Effector memory CD8-positive, alpha-beta T cell (primary cell): ENCODE measurements around the gene PHF8.

Experiments
- ATAC-seq: fragments of 150-1000 bp; cut with Tn5 transposase; replicated peaks from 2 replicates; pipeline ENCODE4 v1.10.0; 2021; ENCODE audit warnings: mild to moderate bottlenecking, moderate library complexity
- DNase-seq, 3 experiments: peaks; one replicate each; pipeline ENCODE4 v3.0.0; 2021
- H3K27ac Mint-ChIP-seq, 2 donors: one replicate each; pipeline ENCODE4 v1.8.0; 2022; ENCODE audit warnings: mild to moderate bottlenecking in 2 of 2, mixed read lengths in 2 of 2, moderate library complexity in 2 of 2
- H3K27me3 Mint-ChIP-seq, 2 donors: one replicate each; pipeline ENCODE4 v1.8.0; 2022; ENCODE audit warnings: mixed read lengths in 2 of 2
- H3K36me3 Mint-ChIP-seq: one replicate; pipeline ENCODE4 v1.8.0; 2022; ENCODE audit warnings: mild to moderate bottlenecking, moderate library complexity, mixed read lengths; ENCODE audit not compliant: insufficient read depth
- H3K4me1 Mint-ChIP-seq, 2 donors: one replicate each; pipeline ENCODE4 v1.8.0; 2022; ENCODE audit warnings: low read depth in 2 of 2, mixed read lengths in 2 of 2
- H3K4me3 Mint-ChIP-seq, 2 donors: one replicate each; pipeline ENCODE4 v1.8.0; 2022; ENCODE audit warnings: mild to moderate bottlenecking in 2 of 2, mixed read lengths in 2 of 2, moderate library complexity in 2 of 2
- H3K9me3 Mint-ChIP-seq, 2 donors: one replicate each; pipeline ENCODE4 v1.8.0; 2022; ENCODE audit warnings: mixed read lengths in 2 of 2

The PHF8 gene

DNA sequence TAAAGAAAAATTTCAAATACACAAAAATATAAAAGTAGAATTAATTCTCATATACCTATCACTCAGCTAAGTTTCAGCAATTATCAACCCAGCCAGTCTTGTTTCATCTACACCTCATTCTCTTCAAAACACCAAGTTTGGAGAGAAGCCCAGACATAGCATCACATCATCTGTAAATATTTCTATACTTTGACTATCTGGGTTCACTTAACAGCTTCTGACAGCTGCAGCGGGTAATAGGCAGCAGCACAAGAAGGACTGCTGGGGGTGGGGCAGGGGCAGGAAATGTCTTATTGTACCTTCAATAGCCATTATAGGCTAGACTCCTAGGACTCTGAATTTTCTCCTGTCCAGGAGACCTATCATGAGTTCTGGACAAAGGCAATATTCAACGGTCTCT is 54.1 kb downstream of the PHF8 start:
- DNase-seq, result no peak
- Mint-ChIP-seq H3K4me3 (no peak overlapping the region), H3K9me3 (no peaks in the 10 kb centered on the region), H3K27me3 (no peaks in the 10 kb centered on the region), H3K27ac (no peak overlapping the region), H3K4me1 (no peaks in the 10 kb centered on the region), H3K36me3 (peaks cover 55% of the 10 kb centered on the region)
- ATAC-seq, result no peak

DNA sequence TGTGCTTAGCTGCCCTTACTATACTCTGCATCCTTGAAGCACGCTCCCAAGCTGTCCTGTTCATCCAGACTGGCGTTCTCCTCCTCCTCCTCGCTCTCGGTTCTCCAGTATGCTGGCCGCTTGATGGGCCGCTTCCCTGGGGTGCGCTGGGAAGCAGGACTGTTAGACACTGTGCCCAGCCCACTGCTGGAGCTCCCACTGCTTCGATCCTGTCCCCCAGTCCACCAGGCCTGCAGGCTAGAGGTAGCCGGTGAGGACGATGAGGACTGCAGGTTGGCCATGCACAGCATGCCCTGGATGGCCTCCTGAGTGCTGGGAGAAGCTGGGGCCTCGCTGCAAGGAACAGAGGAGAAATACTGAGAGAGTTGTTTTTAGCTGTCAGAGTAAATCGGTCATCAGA is 59.4 kb downstream of the PHF8 start:
- Mint-ChIP-seq H3K27me3 (no peaks in the 10 kb centered on the region), H3K27ac (no peak overlapping the region), H3K4me3 (no peak overlapping the region), H3K4me1 (no peaks in the 10 kb centered on the region), H3K9me3 (no peaks in the 10 kb centered on the region), H3K36me3 (peaks cover 49% of the 10 kb centered on the region)
- DNase-seq (no peak), ATAC-seq (no peak)

GRCh38 chrX:53974529-53974928 is 69.7 kb downstream of the PHF8 start:
- no peak overlapping the region for H3K4me3 Mint-ChIP-seq
- DNase-seq, result no peak
- H3K27me3 Mint-ChIP-seq, result no peaks in the 10 kb centered on the region
- no peak overlapping the region for H3K27ac Mint-ChIP-seq
- H3K36me3 Mint-ChIP-seq, result peaks cover 44% of the 10 kb centered on the region
- ATAC-seq, result no peak
- H3K4me1 Mint-ChIP-seq, result peaks cover 2 to 18% of the 10 kb centered on the region in 2 donors
- H3K9me3 Mint-ChIP-seq, result no peaks in the 10 kb centered on the region

- no peak for ATAC-seq
- H3K27ac Mint-ChIP-seq, result no peak overlapping the region
- no peak for DNase-seq
- H3K4me3 Mint-ChIP-seq, result no peak overlapping the region
- H3K27me3 Mint-ChIP-seq, result no peaks in the 10 kb centered on the region
- peaks cover 47% of the 10 kb centered on the region for H3K36me3 Mint-ChIP-seq
- no peaks in the 10 kb centered on the region for H3K9me3 Mint-ChIP-seq
- peaks cover 2 to 21% of the 10 kb centered on the region in 2 donors for H3K4me1 Mint-ChIP-seq
Observed at GRCh38 chrX:53969540-53969939, 74.7 kb downstream of the PHF8 start.

- Mint-ChIP-seq H3K9me3 (no peaks in the 10 kb centered on the region), H3K27me3 (no peaks in the 10 kb centered on the region), H3K36me3 (peaks cover 35% of the 10 kb centered on the region), H3K4me1 (no peaks in the 10 kb centered on the region), H3K4me3 (no peak overlapping the region), H3K27ac (no peak overlapping the region)
- ATAC-seq, result no peak
- DNase-seq, result no peak
Observed at GRCh38 chrX:53950130-53950733, 94.0 kb downstream of the PHF8 start.

DNA sequence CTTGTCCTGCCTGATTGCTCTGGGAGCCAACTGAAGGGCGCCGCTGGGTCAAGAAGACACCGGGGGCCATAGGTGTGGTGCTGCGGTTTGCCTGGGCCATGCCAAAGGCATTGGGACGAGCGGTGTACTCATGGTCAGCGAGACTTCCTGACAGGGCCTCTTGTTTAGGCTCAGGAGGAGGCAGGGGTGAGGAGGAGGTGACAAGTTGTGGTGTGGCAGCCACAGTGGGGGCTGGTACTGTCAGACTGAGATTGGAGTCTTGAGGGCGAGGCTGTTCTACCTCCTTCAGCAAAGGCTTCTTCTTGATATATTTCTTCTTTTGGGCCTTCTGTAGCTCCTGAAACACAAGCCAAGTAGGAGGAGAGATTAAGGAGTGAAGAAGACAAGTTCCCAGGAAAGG is 104.1 kb downstream of the PHF8 start:
- Mint-ChIP-seq H3K36me3 (peaks cover 19% of the 10 kb centered on the region), H3K27ac (peak overlapping the region; percentile 52 to 89), H3K4me1 (peaks cover 13 to 17% of the 10 kb centered on the region in 2 donors), H3K27me3 (no peaks in the 10 kb centered on the region), H3K4me3 (no peak overlapping the region), H3K9me3 (no peaks in the 10 kb centered on the region)
- ATAC-seq (no peak), DNase-seq (no peak)

DNA sequence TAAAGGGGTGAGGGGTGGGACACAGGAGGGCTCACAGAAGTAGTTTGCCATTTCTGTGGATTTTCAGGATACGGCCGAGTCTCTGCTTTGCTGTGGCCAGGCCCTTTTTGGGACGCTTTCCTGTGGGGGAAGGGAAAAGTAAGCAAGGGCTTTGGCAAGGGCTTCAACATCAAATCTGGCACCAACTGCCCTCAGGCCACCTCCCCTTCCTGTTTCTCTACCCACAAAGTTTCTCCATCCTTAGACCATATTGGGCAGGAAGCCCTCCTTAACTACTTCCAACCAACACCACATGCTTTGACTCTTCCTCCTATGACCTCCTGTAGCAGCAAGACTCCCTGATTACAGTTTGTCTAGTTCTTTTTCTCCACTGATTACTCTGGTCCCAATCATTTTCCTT is 105.1 kb downstream of the PHF8 start:
- H3K9me3 Mint-ChIP-seq, result no peaks in the 10 kb centered on the region
- DNase-seq, result no peak
- ATAC-seq, result no peak
- H3K36me3 Mint-ChIP-seq, result peaks cover 20% of the 10 kb centered on the region
- H3K4me3 Mint-ChIP-seq, result no peak overlapping the region
- no peaks in the 10 kb centered on the region for H3K27me3 Mint-ChIP-seq
- peak overlapping the region; percentile 52 to 89 for H3K27ac Mint-ChIP-seq
- peaks cover 13 to 17% of the 10 kb centered on the region in 2 donors for H3K4me1 Mint-ChIP-seq

GRCh38 chrX:53930515-53931380 is 113.5 kb downstream of the PHF8 start:
- no peaks in the 10 kb centered on the region for H3K4me1 Mint-ChIP-seq
- no peaks in the 10 kb centered on the region for H3K9me3 Mint-ChIP-seq
- DNase-seq (no peak), ATAC-seq (no peak)
- H3K27me3 Mint-ChIP-seq, result no peaks in the 10 kb centered on the region
- H3K4me3 Mint-ChIP-seq, result no peak overlapping the region
- peaks cover 4% of the 10 kb centered on the region for H3K36me3 Mint-ChIP-seq
- no peak overlapping the region for H3K27ac Mint-ChIP-seq

DNA sequence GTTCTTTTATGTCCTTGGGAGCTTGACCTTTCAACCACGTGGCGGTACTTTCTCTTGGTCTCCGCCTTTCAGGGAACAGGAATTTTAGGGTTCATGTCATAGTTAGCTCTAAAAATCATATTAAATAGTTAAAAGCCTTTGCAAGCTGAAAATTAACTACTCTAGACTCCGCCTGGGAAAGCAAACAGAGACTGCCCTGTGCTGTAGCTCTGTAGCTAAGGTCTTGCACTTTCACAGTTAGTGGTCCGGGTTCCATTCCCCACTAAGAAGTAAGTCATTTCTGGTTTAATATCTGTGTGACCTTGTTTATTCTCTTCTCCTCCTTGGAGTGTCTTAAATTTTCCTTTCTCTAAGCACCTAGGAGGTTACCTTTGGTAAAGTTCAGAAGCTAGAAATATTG is 118.2 kb downstream of the PHF8 start:
- H3K36me3 Mint-ChIP-seq, result no peaks in the 10 kb centered on the region
- no peaks in the 10 kb centered on the region for H3K4me1 Mint-ChIP-seq
- H3K27me3 Mint-ChIP-seq, result peaks cover 0 to 5% of the 10 kb centered on the region in 2 donors
- no peak overlapping the region for H3K27ac Mint-ChIP-seq
- DNase-seq (no peak), ATAC-seq (no peak)
- H3K4me3 Mint-ChIP-seq, result no peak overlapping the region
- H3K9me3 Mint-ChIP-seq, result no peaks in the 10 kb centered on the region

- Mint-ChIP-seq H3K4me3 (no peak overlapping the region), H3K27ac (no peak overlapping the region), H3K36me3 (no peaks in the 10 kb centered on the region), H3K4me1 (no peaks in the 10 kb centered on the region), H3K27me3 (peaks cover 0 to 5% of the 10 kb centered on the region in 2 donors), H3K9me3 (no peaks in the 10 kb centered on the region)
- DNase-seq (no peak), ATAC-seq (no peak)
Observed at GRCh38 chrX:53918702-53919101, 125.6 kb downstream of the PHF8 start.

GRCh38 chrX:53900623-53901022 is 143.7 kb downstream of the PHF8 start:
- Mint-ChIP-seq H3K36me3 (no peaks in the 10 kb centered on the region), H3K27me3 (no peaks in the 10 kb centered on the region), H3K4me1 (no peaks in the 10 kb centered on the region), H3K4me3 (no peak overlapping the region), H3K27ac (no peak overlapping the region), H3K9me3 (no peaks in the 10 kb centered on the region)
- no peak for ATAC-seq
- DNase-seq, result no peak

DNA sequence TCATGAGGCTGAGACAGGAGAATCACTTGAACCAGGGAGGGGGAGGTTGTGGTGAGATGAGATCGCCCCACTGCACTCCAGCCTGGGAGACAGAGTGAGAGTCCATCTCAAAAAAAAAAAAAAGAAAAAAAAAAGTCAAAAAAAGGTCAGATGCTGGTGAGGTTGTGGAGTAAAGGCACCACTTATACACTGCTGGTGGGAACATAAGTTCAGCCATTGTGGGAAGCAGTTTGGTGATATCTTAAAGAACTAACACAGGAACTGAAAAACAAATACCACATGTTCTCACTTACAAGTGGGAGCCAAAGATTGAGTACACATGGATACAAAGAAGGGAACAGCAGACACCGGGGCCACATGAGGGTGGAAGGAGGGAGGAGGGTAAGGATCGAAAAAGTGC is 149.0 kb downstream of the PHF8 start:
- no peak overlapping the region for H3K4me3 Mint-ChIP-seq
- H3K27ac Mint-ChIP-seq, result no peak overlapping the region
- no peaks in the 10 kb centered on the region for H3K27me3 Mint-ChIP-seq
- H3K9me3 Mint-ChIP-seq, result no peaks in the 10 kb centered on the region
- H3K36me3 Mint-ChIP-seq, result no peaks in the 10 kb centered on the region
- no peak for DNase-seq
- ATAC-seq, result no peak
- no peaks in the 10 kb centered on the region for H3K4me1 Mint-ChIP-seq
